H1 (cell line): ENCODE data around the gene MID1. TPM values are rescaled to one million over a fixed set of nuclear protein-coding genes. Genes with fewer than 3 reads are reported as not detected.

Experiments
- CTCF ChIA-PET: fragments of 300-600 bp; sonication (Branson Sonifier 250); formaldehyde crosslinking; loops from one replicate; lab custom pipeline; 2021; ENCODE audit not compliant: partially characterized antibody; lab: Charles Lee
- POLR2A ChIA-PET: fragments of 300-600 bp; sonication (Branson Sonifier 250); formaldehyde crosslinking; loops from one replicate; lab custom pipeline; 2021; ENCODE audit warnings: inconsistent platforms; ENCODE audit not compliant: partially characterized antibody; lab: Charles Lee
- DNase-seq, 2 experiments: peaks; one replicate each; pipeline versions ENCODE4 v3.0.0 to v3.0.0-alpha.2; 2010 to 2022; ENCODE audit warnings: low spot score in 2 of 2, low read depth in 1 of 2, mixed read lengths in 1 of 2
- FAIRE-seq: peaks from 2 replicates; lab custom pipeline; 2011; peaks lifted over from hg19 to GRCh38; lab: Jason Lieb, UNC
- H2AFZ ChIP-seq: 2 replicates; pipeline ENCODE4 v1.8.1; 2012; ENCODE audit warnings: low read length, inconsistent platforms
- H2AK5ac ChIP-seq: 2 replicates; pipeline ENCODE4 v1.6.1; 2013; ENCODE audit warnings: low read depth, low read length
- H2BK120ac ChIP-seq: replicated peaks from 2 replicates; pipeline ENCODE3; 2013; ENCODE audit warnings: low read depth, low read length, inconsistent platforms
- H2BK12ac ChIP-seq: 2 replicates; pipeline ENCODE4 v1.6.1; 2013; ENCODE audit warnings: low read depth, low read length
- H2BK15ac ChIP-seq: 2 replicates; pipeline ENCODE4 v1.6.1; 2013; ENCODE audit warnings: low read length
- H2BK20ac ChIP-seq: 2 replicates; pipeline ENCODE4 v1.6.1; 2013; ENCODE audit warnings: low read length
- H2BK5ac ChIP-seq: 2 replicates; pipeline ENCODE4 v1.6.1; 2013; ENCODE audit warnings: low read depth, low read length
- H3K14ac ChIP-seq: 2 replicates; pipeline ENCODE4 v1.6.1; 2013; ENCODE audit warnings: inconsistent platforms; ENCODE audit not compliant: insufficient read length
- H3K18ac ChIP-seq: 2 replicates; pipeline ENCODE4 v1.6.1; 2013; ENCODE audit warnings: low read length; ENCODE audit errors: extremely low read depth
- H3K23ac ChIP-seq: 2 replicates; pipeline ENCODE4 v1.6.1; 2013; ENCODE audit warnings: inconsistent platforms; ENCODE audit not compliant: insufficient read length
- H3K23me2 ChIP-seq: 2 replicates; pipeline ENCODE4 v1.6.1; 2013; ENCODE audit warnings: low read depth, low read length
- H3K27ac ChIP-seq: 2 replicates; pipeline ENCODE4 v1.6.1; 2011; ENCODE audit warnings: low read depth, low read length, inconsistent platforms
- H3K27me3 ChIP-seq, 4 experiments: replicated peaks in 1 of 4; 1 replicate in 1 of 4; 2 replicates in 3 of 4; pipeline versions ENCODE4 v1.6.1 to v1.8.1; 2011 to 2013; ENCODE audit warnings: low read length in 3 of 4, mild to moderate bottlenecking in 3 of 4, inconsistent platforms in 2 of 4, mixed read lengths in 2 of 4, moderate library complexity in 1 of 4; ENCODE audit not compliant: control insufficient read depth in 3 of 4, insufficient read depth in 3 of 4; ENCODE audit errors: extremely low read depth in 1 of 4
- H3K36me3 ChIP-seq, 4 experiments: 2 replicates each; pipeline versions ENCODE4 v1.6.1 to v1.8.1; 2011 to 2013; ENCODE audit warnings: mild to moderate bottlenecking in 4 of 4, low read length in 3 of 4, moderate library complexity in 2 of 4, control low read depth in 1 of 4, inconsistent platforms in 1 of 4; ENCODE audit not compliant: insufficient read depth in 4 of 4, control insufficient read depth in 2 of 4
- H3K4ac ChIP-seq: replicated peaks from 2 replicates; pipeline ENCODE3; 2013; ENCODE audit warnings: low read length, low read depth, mixed read lengths, inconsistent platforms; ENCODE audit not compliant: insufficient read length
- H3K4me1 ChIP-seq, 4 experiments: replicated peaks in 1 of 4; 1 replicate in 1 of 4; 2 replicates in 3 of 4; pipeline versions ENCODE4 v1.6.1 to v1.8.1; 2011 to 2013; ENCODE audit warnings: low read length in 3 of 4, inconsistent platforms in 2 of 4, mixed read lengths in 1 of 4; ENCODE audit not compliant: insufficient read depth in 4 of 4, control insufficient read depth in 3 of 4
- H3K4me2 ChIP-seq, 2 experiments: 2 replicates each; pipeline versions ENCODE4 v1.6.1 to v1.8.1; 2011 to 2013; ENCODE audit warnings: low read depth in 2 of 2, low read length in 2 of 2, control low read depth in 1 of 2, inconsistent platforms in 1 of 2, mild to moderate bottlenecking in 1 of 2; ENCODE audit not compliant: insufficient read depth in 1 of 2
- H3K4me3 ChIP-seq, 4 experiments: fragments of 200-600, 300-600 bp in 1 of 4; sonication (generic), shearing (Covaris generic), sonication (Bioruptor Twin) in 1 of 4; 2 replicates each; pipeline versions ENCODE4 v1.5.1 to v1.8.1; 2011 to 2016; ENCODE audit warnings: low read length in 4 of 4, low read depth in 3 of 4, control low read depth in 2 of 4, inconsistent platforms in 2 of 4, mild to moderate bottlenecking in 2 of 4, mixed read lengths in 1 of 4, moderate library complexity in 1 of 4; ENCODE audit not compliant: insufficient read depth in 2 of 4; ENCODE audit errors: extremely low read depth in 1 of 4
- H3K56ac ChIP-seq: replicated peaks from 2 replicates; pipeline ENCODE3; 2013; ENCODE audit warnings: low read depth, mild to moderate bottlenecking, mixed read lengths, low read length, inconsistent platforms; ENCODE audit not compliant: insufficient read length
- H3K79me1 ChIP-seq: 2 replicates; pipeline ENCODE4 v1.6.1; 2013; ENCODE audit warnings: low read depth, low read length, control low read depth
- H3K79me2 ChIP-seq, 2 experiments: 2 replicates each; pipeline versions ENCODE4 v1.6.1 to v1.8.1; 2012 to 2013; ENCODE audit warnings: low read length in 2 of 2, mild to moderate bottlenecking in 2 of 2, inconsistent platforms in 1 of 2; ENCODE audit not compliant: insufficient read depth in 2 of 2, control insufficient read depth in 1 of 2
- H3K9ac ChIP-seq, 4 experiments: replicated peaks in 1 of 4; 1 replicate in 1 of 4; 2 replicates in 3 of 4; pipeline versions ENCODE4 v1.6.1 to v1.8.1; 2011 to 2013; ENCODE audit warnings: low read depth in 3 of 4, low read length in 3 of 4, control low read depth in 2 of 4, mild to moderate bottlenecking in 2 of 4, moderate library complexity in 2 of 4, inconsistent platforms in 1 of 4; ENCODE audit errors: extremely low read depth in 1 of 4
- H3K9me3 ChIP-seq, 2 experiments: 2 replicates each; pipeline versions ENCODE4 v1.6.1 to v1.8.1; 2012 to 2013; ENCODE audit warnings: mild to moderate bottlenecking in 2 of 2, moderate library complexity in 2 of 2, control low read depth in 1 of 2, inconsistent platforms in 1 of 2, low read depth in 1 of 2, low read length in 1 of 2, mixed read lengths in 1 of 2; ENCODE audit not compliant: insufficient read depth in 2 of 2
- H4K20me1 ChIP-seq, 2 experiments: replicated peaks in 1 of 2; 2 replicates each; pipeline versions ENCODE3 to v1.8.1; 2011 to 2013; ENCODE audit warnings: inconsistent platforms in 2 of 2, low read length in 2 of 2, mild to moderate bottlenecking in 1 of 2; ENCODE audit not compliant: insufficient read depth in 2 of 2, control insufficient read depth in 1 of 2
- H4K5ac ChIP-seq: 2 replicates; pipeline ENCODE4 v1.6.1; 2013; ENCODE audit warnings: low read length, low read depth, mixed read lengths, inconsistent platforms; ENCODE audit not compliant: insufficient read length
- H4K8ac ChIP-seq: 2 replicates; pipeline ENCODE4 v1.8.0; 2013; ENCODE audit warnings: mild to moderate bottlenecking, moderate library complexity, low read length, inconsistent platforms; ENCODE audit not compliant: insufficient read depth; ENCODE audit errors: extremely low read depth
- H4K91ac ChIP-seq: replicated peaks from 2 replicates; pipeline ENCODE3; 2013; ENCODE audit warnings: low read length, mixed read lengths, inconsistent platforms; ENCODE audit not compliant: insufficient read length
- CHD1 ChIP-seq: IDR thresholded peaks from 2 replicates; pipeline ENCODE4 v1.6.1; 2012; ENCODE audit warnings: low read depth, low read length, improper control_type of control experiment
- MAFK ChIP-seq: IDR thresholded peaks from 2 replicates; pipeline ENCODE4 v1.6.1; 2012; ENCODE audit warnings: low read depth, mild to moderate bottlenecking, improper control_type of control experiment, low read length
- NANOG ChIP-seq: IDR thresholded peaks from 2 replicates; pipeline ENCODE4 v1.6.1; 2011; ENCODE audit warnings: low read length, low read depth, mild to moderate bottlenecking, inconsistent platforms; ENCODE audit not compliant: insufficient read depth, poor library complexity, severe bottlenecking
- NRF1 ChIP-seq: IDR thresholded peaks from 2 replicates; pipeline ENCODE4 v1.6.1; 2011; ENCODE audit warnings: mild to moderate bottlenecking, low read depth, low read length, improper control_type of control experiment
- WGBS, 2 experiments: shearing (Covaris generic) in 1 of 2; methylation state at CpG; one replicate each; pipeline versions ENCODE4 v1.1.6 to v1.1.7; 2013 to 2015; ENCODE audit warnings: low lambda C conversion rate in 2 of 2, mixed read lengths in 2 of 2, inconsistent platforms in 1 of 2, low coverage in 1 of 2, missing lambda C conversion rate in 1 of 2; ENCODE audit not compliant: insufficient replicate concordance in 2 of 2, insufficient coverage in 1 of 2, insufficient read length in 1 of 2; ENCODE audit errors: extremely low coverage in 1 of 2, missing lambda C conversion rate in 1 of 2; 5-methylcytosine and 5-hydroxymethylcytosine counted together
- polyA plus RNA-seq, 7 experiments: library from polyadenylated mRNA; depleted of rRNA in 3 of 7; stranded (reverse) in 5 of 7; unstranded in 2 of 7; fragments of >200 nt in 5 of 7; fragments of 200-250 nt in 2 of 7; gene quantifications; 1 replicate in 5 of 7; 2 replicates in 1 of 7; 4 replicates in 1 of 7; pipeline versions ENCODE4 v1.2.1 to v1.2.3, GENCODE V29; 2011 to 2013; ENCODE audit warnings: missing spikeins in 2 of 7, mixed read lengths in 2 of 7
- total RNA-seq: library from RNA; stranded (reverse); fragmentation: NEBNext Ultra II Directional; extraction: Animal tissue kit (Norgen Biotek cat#: 25700); gene quantifications from 2 replicates; pipeline ENCODE4 v1.2.1, GENCODE V29; 2021

MID1 gene
- total and polyA plus RNA-seq, 2 of the 8 experiments (the other 6 are each of a cell fraction or from before 2014, with no cell fraction given) = 12.9 to 54.3 TPM

DNA sequence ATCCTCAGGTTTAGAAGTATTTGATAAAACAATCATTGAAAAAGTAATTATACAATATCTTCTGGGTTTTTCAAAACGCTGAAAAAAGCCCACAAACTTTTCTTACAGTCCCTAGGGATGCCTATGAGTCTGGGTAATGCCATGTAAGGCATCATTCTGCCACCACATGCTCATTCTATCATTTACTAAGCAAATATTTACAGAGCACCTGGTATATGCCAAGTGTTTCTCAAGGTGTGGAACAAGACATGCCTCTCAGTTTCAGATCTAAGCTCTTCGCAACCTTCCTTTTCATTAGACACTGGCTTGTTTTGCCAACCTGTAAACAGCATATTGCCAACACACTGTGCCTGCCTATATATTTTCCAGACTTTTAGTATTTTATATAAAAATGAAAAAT is 17.7 kb downstream of the MID1 start:
- Histone ChIP-seq H3K23me2 (no peaks in the 10 kb centered on the region), H4K5ac (no peak overlapping the region), H3K14ac (no peak overlapping the region), H3K36me3 (no peaks in the 10 kb centered on the region), H2BK15ac (no peak overlapping the region), H4K91ac (no peak overlapping the region), H4K20me1 (no peaks in the 10 kb centered on the region), H3K9me3 (no peaks in the 10 kb centered on the region), H3K4me1 (peaks cover 0 to 12% (median 5%) of the 10 kb centered on the region in 4 experiments; a peak in 4 of 7 replicates), H3K79me1 (no peaks in the 10 kb centered on the region), H2BK20ac (no peak overlapping the region), H3K18ac (no peak overlapping the region), H2BK12ac (no peak overlapping the region), H3K27me3 (no peaks in the 10 kb centered on the region), H4K8ac (no peak overlapping the region), H2BK5ac (no peak overlapping the region), H3K4me3 (no peak overlapping the region), H3K56ac (no peak overlapping the region), H3K4ac (no peak overlapping the region), H2AK5ac (no peak overlapping the region), H2AFZ (no peak overlapping the region), H2BK120ac (no peak overlapping the region), H3K27ac (no peak overlapping the region), H3K4me2 (no peak overlapping the region), H3K23ac (no peak overlapping the region), H3K79me2 (peaks cover 0 to 83% of the 10 kb centered on the region in 2 experiments; a peak in 2 of 4 replicates), H3K9ac (no peak overlapping the region)
- no peak for TF ChIP-seq NANOG
- no peak for TF ChIP-seq MAFK
- TF ChIP-seq NRF1 = no peak
- no peak for TF ChIP-seq CHD1
- DNase-seq (no peak), FAIRE-seq (no peak)
- 95% methylated on average over 2 of the region's 2 CpGs; no CpG with 5 or more reads in 1 of the 2 experiments for WGBS, 2 experiments
- ChIA-PET POLR2A (interaction anchor here (1.3 kb wide), 1 partner anchor 24 kb away, joined by 3 read pairs; no protein-coding TSS in a partner anchor), CTCF (interaction anchor here (0.9 to 1.7 kb wide), 3 partner anchors 9 to 412 kb away, joined by 3 to 5 read pairs (median 4); no protein-coding TSS in a partner anchor)
